Breast epithelium (tissue), 3 donors: Measurements from ENCODE around the gene CBX6.

Source experiments
- CTCF ChIP-seq, 3 donors: fragments of 450-650 bp; IDR thresholded peaks; one replicate each; pipeline ENCODE4 v1.5.1; 2016 to 2017; ENCODE audit warnings: antibody characterized with exemption in 3 of 3, mild to moderate bottlenecking in 3 of 3, moderate library complexity in 3 of 3
- POLR2A ChIP-seq: fragments of 450-650 bp; IDR thresholded peaks from one replicate; pipeline ENCODE4 v1.6.1; 2016; ENCODE audit warnings: antibody characterized with exemption, mild to moderate bottlenecking, moderate library complexity

GRCh38 chr22:38858492-38858891, 13.5 kb downstream of the CBX6 start:
- TF ChIP-seq CTCF (IDR thresholded peaks at IDR 0.05) (no peak), POLR2A (no peak)
